HepG2 (cell line): ENCODE measurements around the gene MPHOSPH8. TPM values are rescaled to one million over a fixed set of nuclear protein-coding genes. Genes with fewer than 3 reads are reported as not detected.
"Not testable (repeated sequence)": the region's sequence is repeated elsewhere in the genome, so short reads cannot be mapped to it uniquely, and the experiment has no call there.

Experiments used
- ATAC-seq: fragments of 200-7000 bp; cut with Tn5 transposase; 3 replicates; pipeline ENCODE4 v1.9.1; 2020; ENCODE audit warnings: mild to moderate bottlenecking, moderate library complexity
- BruUV-seq: library from RNA; stranded (reverse); fragments of 400-500 nt; replicated peaks from 2 replicates; lab custom pipeline; 2021; lab: Mats Ljungman, UMichigan
- CTCF ChIA-PET: fragments of 300-600 bp; formaldehyde crosslinking; extraction: SDS; loops from one replicate; lab custom pipeline; 2021; ENCODE audit warnings: low total read pairs, inconsistent platforms, low intra/inter-chr PET ratio; lab: Yijun Ruan, JAX
- POLR2A ChIA-PET: fragments of 350-600 bp; sonication (Branson Sonifier 250); formaldehyde crosslinking; loops from one replicate; lab custom pipeline; 2020; ENCODE audit warnings: antibody characterized with exemption, inconsistent platforms; lab: Yijun Ruan, JAX
- DNase-seq: peaks from one replicate; pipeline ENCODE4 v3.0.0-alpha.2; 2015; ENCODE audit warnings: low spot score
- FAIRE-seq: peaks from 3 replicates; lab custom pipeline; 2011; peaks lifted over from hg19 to GRCh38; lab: Jason Lieb, UNC
- H2AFZ ChIP-seq: one replicate; pipeline ENCODE4 v1.6.1; 2011; ENCODE audit warnings: low read length, inconsistent platforms
- H3K27ac ChIP-seq: fragments of 300-600 bp; 3 replicates; pipeline ENCODE4 v1.8.0; 2011; ENCODE audit warnings: mixed run types, mild to moderate bottlenecking, mixed read lengths, low read length, inconsistent platforms; ENCODE audit not compliant: insufficient read depth; ENCODE audit errors: extremely low read length
- H3K27me3 ChIP-seq, 2 experiments: fragments of 200-600 bp in 1 of 2; 2 replicates in 1 of 2; 3 replicates in 1 of 2; pipeline versions ENCODE4 v1.6.0 to v1.8.0; 2011; ENCODE audit warnings: low read length in 2 of 2, mild to moderate bottlenecking in 2 of 2, moderate library complexity in 2 of 2, inconsistent platforms in 1 of 2; ENCODE audit not compliant: insufficient read depth in 2 of 2, control insufficient read depth in 1 of 2
- H3K36me3 ChIP-seq, 2 experiments: fragments of 200-600 bp in 1 of 2; replicated peaks in 1 of 2; 2 replicates in 1 of 2; 3 replicates in 1 of 2; pipeline versions ENCODE4 v1.5.1 to v1.8.0; 2011; ENCODE audit warnings: low read length in 2 of 2, inconsistent platforms in 1 of 2; ENCODE audit not compliant: insufficient read depth in 2 of 2, control insufficient read depth in 1 of 2
- H3K4me1 ChIP-seq: 2 replicates; pipeline ENCODE4 v1.5.1; 2012; ENCODE audit warnings: low read length, inconsistent platforms; ENCODE audit not compliant: insufficient read depth
- H3K4me2 ChIP-seq: 2 replicates; pipeline ENCODE4 v1.6.0; 2011; ENCODE audit warnings: low read depth, low read length, inconsistent platforms
- H3K4me3 ChIP-seq, 3 experiments: fragments of 200-600 bp in 1 of 3; sonication (generic), shearing (Covaris generic) in 1 of 3; replicated peaks in 1 of 3; 2 replicates each; pipeline ENCODE4 v1.5.1; 2011 to 2016; ENCODE audit warnings: low read length in 3 of 3, inconsistent platforms in 2 of 3, low read depth in 2 of 3, mild to moderate bottlenecking in 2 of 3, control low read depth in 1 of 3, mixed read lengths in 1 of 3; ENCODE audit not compliant: insufficient read depth in 1 of 3
- H3K79me2 ChIP-seq: one replicate; pipeline ENCODE4 v1.6.1; 2011; ENCODE audit warnings: low read length, inconsistent platforms; ENCODE audit not compliant: insufficient read depth
- H3K9ac ChIP-seq: 2 replicates; pipeline ENCODE4 v1.6.0; 2011; ENCODE audit warnings: mild to moderate bottlenecking, low read depth, low read length, inconsistent platforms; ENCODE audit not compliant: insufficient read depth
- H3K9me3 ChIP-seq: 2 replicates; pipeline ENCODE4 v1.5.1; 2012; ENCODE audit warnings: mild to moderate bottlenecking, low read length
- H4K20me1 ChIP-seq: 2 replicates; pipeline ENCODE4 v1.6.0; 2011; ENCODE audit warnings: inconsistent platforms, mild to moderate bottlenecking, low read length, moderate library complexity; ENCODE audit not compliant: insufficient read depth
- KDM3A ChIP-seq: IDR thresholded peaks from 2 replicates; pipeline ENCODE4 v1.6.1; 2018; ENCODE audit warnings: low read depth, missing compliant biosample characterization
- ZKSCAN5 ChIP-seq: sonication (generic); formaldehyde crosslinking; IDR thresholded peaks from 2 replicates; pipeline ENCODE4 v1.5.1; 2020; ENCODE audit warnings: mild to moderate bottlenecking, missing genetic modification reagents
- ZNF207 ChIP-seq: fragments of 450-650 bp; IDR thresholded peaks from 2 replicates; pipeline ENCODE4 v1.6.1; 2016; ENCODE audit warnings: antibody characterized with exemption, borderline replicate concordance
- ZNF326 ChIP-seq: sonication (generic); formaldehyde crosslinking; IDR thresholded peaks from 2 replicates; pipeline ENCODE4 v1.4.0; 2020; ENCODE audit warnings: missing genetic modification reagents, borderline replicate concordance
- ZNF816 ChIP-seq: sonication (generic); formaldehyde crosslinking; IDR thresholded peaks from 2 replicates; pipeline ENCODE4 v1.8.0; 2022; ENCODE audit warnings: missing genetic modification reagents, mild to moderate bottlenecking, borderline replicate concordance
- WGBS: methylation state at CpG from one replicate; pipeline ENCODE4 v1.1.6; 2017; ENCODE audit warnings: low lambda C conversion rate; 5-methylcytosine and 5-hydroxymethylcytosine counted together
- in situ Hi-C: cut with HindIII; loops from 2 replicates; pipeline ENCODE4 v1.10.0; 2017; ENCODE audit warnings: low pct_unique_long_range_greater_than_20kb; ENCODE audit not compliant: extremely low pct_ligation_motif_present
- intact Hi-C: fragments of 100-400 bp; cut with micrococcal nuclease; formaldehyde crosslinking; loops from one replicate; pipeline ENCODE4 v1.10.0; 2022; ENCODE audit not compliant: unreplicated experiment
- polyA plus RNA-seq, 8 experiments: library from polyadenylated mRNA; depleted of rRNA in 3 of 8; stranded (reverse) in 7 of 8; unstranded in 1 of 8; fragments of >200 nt; fragmentation: Illumina TruSeq in 4 of 8; extraction: Trizol in 4 of 8; gene quantifications; 2 replicates each; pipeline versions ENCODE4 v1.2.1 to v1.2.3, GENCODE V29; 2011 to 2016; ENCODE audit warnings: low read depth in 4 of 8, missing spikeins in 1 of 8, mixed read lengths in 1 of 8; ENCODE audit not compliant: insufficient read depth in 1 of 8
- total RNA-seq, 5 experiments: library from RNA; depleted of rRNA; stranded (reverse); fragments of >200 nt; fragmentation: Illumina TruSeq; extraction: Trizol; gene quantifications; 2 replicates each; pipeline ENCODE4 v1.2.3, GENCODE V29; 2016; ENCODE audit warnings: low read depth in 1 of 5
- TF ChIP-seq, protein P1 (sequence below): sonication (generic); formaldehyde crosslinking; conservative IDR thresholded peaks from 2 replicates; pipeline ENCODE4 v1.8.0; 2022; ENCODE audit warnings: low read depth, missing genetic modification reagents
- TF ChIP-seq, protein P2 (sequence below): IDR thresholded peaks from 2 replicates; pipeline ENCODE4 v1.6.1; 2018; ENCODE audit warnings: missing genetic modification reagents, mild to moderate bottlenecking, missing compliant biosample characterization

Gene MPHOSPH8
- total and polyA plus RNA-seq, 2 of the 13 experiments (the other 11 are each of a cell fraction or from before 2014, with no cell fraction given) = 17.3 to 20.9 TPM

DNA sequence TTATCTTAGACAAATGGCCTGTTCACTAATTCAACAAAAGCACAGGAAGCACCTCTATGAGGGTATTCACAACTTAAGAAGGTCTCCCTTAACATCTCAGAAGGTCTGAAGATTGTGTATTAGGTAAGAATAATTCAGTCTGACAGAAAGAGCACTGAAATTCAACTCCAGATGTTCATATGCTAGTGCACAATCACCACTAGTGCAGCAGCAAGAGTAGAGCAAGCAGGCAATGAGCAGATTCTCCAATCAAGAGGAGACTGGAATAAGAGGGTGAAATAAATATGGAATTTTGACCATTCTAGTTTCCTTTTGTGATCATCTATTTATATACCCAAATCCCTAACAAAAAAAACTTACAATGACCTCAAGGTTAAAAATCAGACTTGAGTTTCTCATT, 52.0 kb downstream of the MPHOSPH8 start (continued):
- TF ChIP-seq ZNF816 (CRISPR knock-in tag) = no peak
- TF ChIP-seq, protein P1, sequence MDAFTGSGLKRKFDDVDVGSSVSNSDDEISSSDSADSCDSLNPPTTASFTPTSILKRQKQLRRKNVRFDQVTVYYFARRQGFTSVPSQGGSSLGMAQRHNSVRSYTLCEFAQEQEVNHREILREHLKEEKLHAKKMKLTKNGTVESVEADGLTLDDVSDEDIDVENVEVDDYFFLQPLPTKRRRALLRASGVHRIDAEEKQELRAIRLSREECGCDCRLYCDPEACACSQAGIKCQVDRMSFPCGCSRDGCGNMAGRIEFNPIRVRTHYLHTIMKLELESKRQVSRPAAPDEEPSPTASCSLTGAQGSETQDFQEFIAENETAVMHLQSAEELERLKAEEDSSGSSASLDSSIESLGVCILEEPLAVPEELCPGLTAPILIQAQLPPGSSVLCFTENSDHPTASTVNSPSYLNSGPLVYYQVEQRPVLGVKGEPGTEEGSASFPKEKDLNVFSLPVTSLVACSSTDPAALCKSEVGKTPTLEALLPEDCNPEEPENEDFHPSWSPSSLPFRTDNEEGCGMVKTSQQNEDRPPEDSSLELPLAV (CRISPR knock-in tag) = no peak
- no peak for TF ChIP-seq ZNF326
- TF ChIP-seq ZKSCAN5 (CRISPR knock-in tag) = no peak
- TF ChIP-seq, protein P2, sequence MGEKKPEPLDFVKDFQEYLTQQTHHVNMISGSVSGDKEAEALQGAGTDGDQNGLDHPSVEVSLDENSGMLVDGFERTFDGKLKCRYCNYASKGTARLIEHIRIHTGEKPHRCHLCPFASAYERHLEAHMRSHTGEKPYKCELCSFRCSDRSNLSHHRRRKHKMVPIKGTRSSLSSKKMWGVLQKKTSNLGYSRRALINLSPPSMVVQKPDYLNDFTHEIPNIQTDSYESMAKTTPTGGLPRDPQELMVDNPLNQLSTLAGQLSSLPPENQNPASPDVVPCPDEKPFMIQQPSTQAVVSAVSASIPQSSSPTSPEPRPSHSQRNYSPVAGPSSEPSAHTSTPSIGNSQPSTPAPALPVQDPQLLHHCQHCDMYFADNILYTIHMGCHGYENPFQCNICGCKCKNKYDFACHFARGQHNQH = no peak
- TF ChIP-seq KDM3A (CRISPR knock-in tag) = no peak
- no peak for TF ChIP-seq ZNF207

DNA sequence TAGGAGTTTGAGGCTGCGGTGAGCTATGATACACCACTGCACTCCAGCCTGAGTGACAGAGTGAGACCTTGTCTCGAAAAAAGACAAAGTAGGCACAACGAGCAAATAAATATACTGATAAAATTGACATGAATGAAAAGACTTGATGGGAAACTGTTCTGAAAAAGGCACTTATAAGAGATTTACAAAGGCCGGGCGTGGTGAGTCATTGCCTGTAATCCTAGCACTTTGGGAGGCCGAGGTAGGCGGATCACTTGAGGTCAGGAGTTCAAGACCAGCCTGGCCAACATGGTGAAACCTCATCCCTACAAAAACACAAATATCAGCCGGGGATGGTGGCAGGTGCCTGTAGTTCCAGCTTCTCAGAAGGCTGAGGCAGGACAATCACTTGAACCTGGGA, 58.0 kb downstream of the MPHOSPH8 start:
- DNase-seq, H3K9ac ChIP-seq, intact Hi-C loops, ATAC-seq, H3K4me1 ChIP-seq, BruUV-seq, FAIRE-seq, CTCF ChIA-PET, in situ Hi-C loops, H3K27ac ChIP-seq, H3K79me2 ChIP-seq, H3K4me3 ChIP-seq, H3K36me3 ChIP-seq, H3K27me3 ChIP-seq, H4K20me1 ChIP-seq, H2AFZ ChIP-seq, H3K9me3 ChIP-seq, POLR2A ChIA-PET, H3K4me2 ChIP-seq: not testable (repeated sequence)
- 93% methylated on average over 8 of the region's 8 CpGs for WGBS
